ENCODE data around the gene DOHH.
A peak's percentile ranks its signal among the peaks of the same experiment; 100 is the strongest.
"Not testable (repeated sequence)": the region's sequence is repeated elsewhere in the genome, so short reads cannot be mapped to it uniquely, and the experiment has no call there.

DOHH gene

DNA sequence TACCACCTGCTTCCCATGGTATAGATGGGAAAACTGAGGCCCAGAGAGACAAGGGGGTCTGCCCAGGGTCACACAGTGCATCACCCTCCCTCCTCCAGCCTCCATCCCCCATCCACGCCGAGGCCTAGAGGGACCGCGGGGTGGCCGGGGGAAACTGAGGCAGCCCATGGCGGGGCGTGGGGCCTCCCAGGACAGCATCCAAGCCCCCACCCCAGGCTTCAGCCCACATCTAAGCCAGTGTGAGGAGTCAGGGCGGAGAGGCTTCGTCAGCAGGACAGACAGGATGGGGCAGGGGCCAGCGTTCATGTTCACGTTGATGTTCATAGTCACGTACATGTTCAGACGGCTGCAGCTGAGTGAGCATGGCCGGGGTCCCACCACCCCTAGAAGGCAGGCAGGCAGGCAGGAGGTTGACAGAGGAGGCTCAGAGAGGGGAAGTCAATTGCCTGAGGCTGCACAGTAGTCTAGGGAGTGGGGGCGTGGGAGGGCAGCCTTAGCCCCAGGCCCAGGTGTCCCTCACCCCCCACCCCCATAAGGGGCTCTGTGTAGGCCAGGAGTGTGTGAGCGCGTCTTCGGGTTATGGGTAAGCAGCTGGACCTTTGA lies 43.4 kb downstream of the DOHH start:
- no peak for DNase-seq

DNA sequence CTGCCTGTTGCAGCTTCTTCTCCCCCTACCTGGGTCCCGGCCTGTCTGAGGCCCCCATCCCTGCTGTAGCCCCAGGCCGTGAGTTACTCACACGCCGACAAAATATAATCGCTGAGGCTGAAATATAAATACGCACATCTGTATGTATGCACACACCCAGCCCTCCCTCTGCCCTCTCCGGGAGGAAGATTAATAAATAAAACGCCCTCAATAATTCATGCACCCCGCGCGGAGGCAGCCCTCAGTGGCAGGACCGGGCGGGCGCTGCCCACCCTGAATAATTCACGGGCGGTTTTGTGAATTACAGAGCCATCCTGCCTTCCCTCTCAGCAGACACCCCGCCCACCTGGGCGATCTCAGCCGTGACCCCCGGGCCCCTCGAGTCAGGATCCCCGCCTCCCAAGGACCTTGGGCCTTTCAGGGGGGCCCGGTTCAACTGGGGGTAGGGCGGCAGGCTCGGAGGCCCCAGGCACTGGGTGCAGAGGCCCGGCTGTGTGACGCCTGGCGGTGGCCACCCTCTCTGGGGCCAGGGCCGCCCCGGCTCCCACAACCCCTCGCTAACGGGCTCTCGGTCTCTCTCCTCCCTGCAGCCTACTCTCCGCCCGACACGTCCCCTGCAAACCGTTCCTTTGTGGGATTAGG lies 44.4 kb downstream of the DOHH start:
- DNase-seq, result no peak

DNA sequence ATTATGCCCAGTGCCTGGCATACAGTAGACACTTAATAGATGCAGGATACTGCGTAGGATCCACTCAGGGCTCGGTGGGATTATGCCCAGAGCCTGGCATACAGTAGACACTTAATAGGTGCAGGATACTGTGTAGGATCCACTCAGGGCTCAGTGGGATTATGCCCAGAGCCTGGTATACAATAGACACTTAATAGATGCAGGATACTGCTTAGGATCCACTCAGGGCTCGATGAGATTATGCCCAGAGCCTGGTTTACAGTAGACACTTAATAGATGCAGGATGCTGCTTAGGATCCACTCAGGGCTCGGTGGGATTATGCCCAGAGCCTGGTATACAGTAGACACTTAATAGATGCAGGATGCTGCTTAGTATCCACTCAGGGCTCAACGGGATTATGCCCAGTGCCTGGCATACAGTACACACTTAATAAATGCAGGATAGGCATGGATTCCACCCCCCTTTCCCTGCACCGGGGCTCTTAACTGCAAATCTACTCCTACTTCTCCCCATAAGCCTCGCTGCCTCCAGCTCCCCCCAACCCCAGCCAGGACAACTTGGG lies 45.0 kb downstream of the DOHH start:
- no peak for DNase-seq

DNA sequence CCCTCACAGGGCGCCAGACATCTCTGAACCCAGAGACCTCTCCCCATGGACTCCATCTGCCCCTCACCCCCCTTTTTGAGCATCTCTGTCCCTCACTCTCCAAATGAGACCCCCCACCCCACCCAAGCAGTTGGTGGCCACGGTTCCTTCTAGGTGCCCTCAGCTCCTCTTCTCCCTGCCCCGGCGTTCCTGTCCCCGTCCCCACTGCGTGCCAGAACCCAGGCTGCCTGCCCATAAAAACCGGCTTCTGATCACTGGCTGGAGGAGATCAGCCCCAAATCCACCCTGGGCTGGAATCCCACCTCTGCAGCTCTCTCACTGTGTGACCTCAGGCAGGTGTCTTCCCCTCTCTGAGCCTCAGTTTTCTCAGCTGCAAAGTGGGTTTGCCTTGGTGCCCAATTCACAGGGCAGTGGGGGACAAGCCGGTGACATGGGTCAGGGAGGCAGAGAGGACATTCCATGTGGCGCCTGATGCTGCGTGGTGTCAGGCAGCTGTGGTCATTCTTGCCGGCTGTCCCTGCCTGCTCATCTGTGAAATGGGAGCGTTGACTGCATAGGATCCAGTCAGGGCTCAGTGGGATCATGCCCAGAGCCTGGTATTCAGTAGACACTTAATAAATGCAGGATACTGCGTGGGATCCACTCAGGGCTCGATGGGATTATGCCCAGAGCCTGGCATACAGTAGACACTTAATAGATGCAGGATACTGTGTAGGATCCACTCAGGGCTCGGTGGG lies 45.6 kb downstream of the DOHH start:
- DNase-seq, result no peak

GRCh38 chr19:3453840-3454239 lies 46.6 kb downstream of the DOHH start:
- DNase-seq, result no peak

GRCh38 chr19:3452942-3453214 lies 47.6 kb downstream of the DOHH start:
- not testable (repeated sequence) for DNase-seq

DNA sequence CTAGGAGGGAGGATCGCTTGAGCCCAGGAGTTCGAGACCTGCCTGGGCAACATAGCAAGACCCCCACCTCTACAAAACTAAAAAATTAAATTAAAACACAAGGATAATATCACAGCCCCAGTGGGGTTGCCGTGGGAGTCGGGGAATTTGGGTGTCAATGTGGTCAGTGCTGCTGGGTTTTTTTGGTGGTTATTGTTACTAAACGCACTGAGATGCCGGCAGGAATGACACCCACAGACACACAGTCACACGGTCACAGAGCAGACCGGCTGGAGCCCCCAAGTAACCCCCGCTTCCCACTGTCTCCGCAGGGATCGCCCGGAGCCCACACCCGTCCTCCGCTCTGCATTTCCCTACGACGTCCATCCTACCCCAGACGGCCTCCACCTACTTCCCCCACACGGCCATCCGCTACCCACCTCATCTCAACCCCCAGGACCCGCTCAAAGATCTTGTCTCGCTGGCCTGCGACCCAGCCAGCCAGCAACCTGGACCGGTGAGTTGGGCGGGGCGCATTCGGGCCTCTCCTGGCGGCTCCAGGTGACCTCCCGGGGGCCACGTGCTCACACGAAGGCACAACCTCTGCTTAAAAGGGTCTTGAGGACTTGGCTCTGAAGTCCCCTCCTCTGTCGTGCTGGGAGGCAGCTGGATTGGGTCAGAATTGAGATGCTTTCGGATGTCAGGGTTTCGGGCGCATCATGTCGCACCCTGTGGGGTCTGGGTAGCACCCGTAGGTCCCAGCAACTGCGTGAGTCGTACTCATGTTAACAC lies 48.1 kb downstream of the DOHH start:
- no peak for DNase-seq

DNA sequence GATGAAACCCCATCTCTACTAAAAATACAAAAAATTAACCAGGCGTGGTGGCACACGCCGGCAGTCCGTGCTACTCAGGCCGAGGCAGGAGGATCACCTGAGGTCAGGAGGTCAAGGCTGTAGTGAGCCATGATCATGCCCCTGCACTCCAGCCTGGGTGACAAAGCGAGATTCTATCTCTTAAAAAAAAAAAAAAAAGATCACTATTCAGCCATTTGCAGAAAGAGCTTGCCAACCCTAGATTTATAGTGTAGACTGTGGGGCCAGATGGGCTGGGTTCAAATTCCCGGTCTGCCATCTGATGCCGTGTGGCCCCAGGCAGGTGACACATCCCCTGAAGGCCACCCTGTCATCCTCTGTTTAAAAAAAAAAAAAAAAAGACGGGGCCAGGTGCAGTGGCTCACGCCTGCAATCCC lies 49.0 kb downstream of the DOHH start:
- no peak for DNase-seq

DNA sequence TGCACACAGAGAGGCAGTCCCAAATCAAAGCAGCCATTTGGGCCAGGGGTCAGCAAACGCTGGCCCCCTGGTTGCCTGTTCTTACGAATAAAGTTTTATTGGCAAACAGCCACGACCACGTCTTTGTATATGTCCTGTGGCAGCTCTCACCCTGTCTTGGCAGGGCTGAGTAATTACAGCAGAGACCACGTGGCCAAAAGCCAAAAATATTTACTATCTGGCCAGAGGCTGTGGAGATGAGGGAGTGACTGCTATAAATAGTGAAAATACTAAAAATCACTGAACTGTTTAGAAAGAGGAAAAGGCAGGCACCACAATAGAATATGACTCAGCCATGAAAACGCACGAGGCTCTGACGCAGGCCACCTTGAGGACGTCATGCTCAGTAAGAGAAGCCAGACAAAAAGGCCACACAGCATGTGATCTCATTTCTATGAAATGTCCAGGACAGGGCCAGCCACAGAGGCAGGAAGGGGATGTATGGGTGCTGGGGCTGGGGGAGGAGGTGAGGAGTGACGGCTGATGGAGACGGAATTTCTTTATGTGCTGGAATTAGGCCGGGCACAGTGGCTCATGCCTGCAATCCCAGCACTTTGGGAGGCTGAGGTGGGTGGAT lies 49.6 kb downstream of the DOHH start:
- peak; percentile 97 for DNase-seq

DNA sequence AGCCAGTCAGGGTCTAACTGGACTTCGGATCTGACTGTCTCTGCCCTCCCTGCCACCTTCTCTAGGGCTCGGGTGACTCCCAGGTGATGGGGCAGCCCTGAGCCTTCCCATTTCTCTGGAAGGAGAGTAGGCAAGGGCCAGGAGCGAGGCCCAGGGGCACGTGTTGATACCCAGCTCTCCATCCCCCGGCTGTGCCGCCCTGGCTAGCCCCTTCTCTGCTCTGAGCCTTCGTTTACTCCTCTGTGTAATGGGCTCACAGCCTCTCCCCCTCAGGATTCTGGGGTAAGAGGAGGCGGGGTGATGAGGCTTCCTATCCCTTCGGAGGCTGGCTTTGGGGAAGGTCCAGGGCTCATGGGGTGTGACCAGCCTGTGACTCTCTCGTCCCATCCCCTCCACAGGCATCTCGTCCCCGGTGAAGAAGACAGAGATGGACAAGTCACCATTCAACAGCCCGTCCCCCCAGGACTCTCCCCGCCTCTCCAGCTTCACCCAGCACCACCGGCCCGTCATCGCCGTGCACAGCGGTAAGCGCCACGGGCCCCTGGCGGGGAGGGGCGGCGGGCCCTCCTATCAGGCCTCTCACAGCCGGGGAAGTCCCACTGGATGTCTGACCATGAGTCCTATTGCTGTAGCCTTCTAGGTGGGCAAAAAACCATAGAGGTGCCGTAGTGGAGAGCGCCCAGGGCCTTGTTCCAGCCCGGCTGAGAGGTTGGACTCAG lies 51.7 kb downstream of the DOHH start:
- no peak for DNase-seq

DNA sequence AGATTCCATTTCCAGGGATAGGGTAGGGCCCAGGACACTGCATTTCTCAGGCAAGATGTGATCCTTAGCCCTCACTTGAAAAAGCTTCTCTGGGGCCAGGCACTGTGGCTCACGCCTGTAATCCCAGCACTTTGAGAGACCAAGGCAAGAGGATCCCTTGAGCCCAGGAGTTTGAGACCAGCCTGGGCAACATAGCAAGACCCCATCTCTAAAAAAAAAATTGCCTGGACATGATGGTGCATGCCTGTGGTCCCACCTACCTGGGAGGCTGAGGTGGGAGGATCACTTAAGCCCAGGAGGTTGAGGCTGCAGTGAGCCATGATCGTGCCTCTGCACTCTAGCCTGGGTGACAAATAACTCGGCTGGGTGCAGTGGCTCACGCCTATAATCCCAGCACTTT lies 53.8 kb downstream of the DOHH start:
- DNase-seq, result not testable (repeated sequence)

GRCh38 chr19:3444695-3445234 lies 55.7 kb downstream of the DOHH start:
- DNase-seq, result no peak

DNA sequence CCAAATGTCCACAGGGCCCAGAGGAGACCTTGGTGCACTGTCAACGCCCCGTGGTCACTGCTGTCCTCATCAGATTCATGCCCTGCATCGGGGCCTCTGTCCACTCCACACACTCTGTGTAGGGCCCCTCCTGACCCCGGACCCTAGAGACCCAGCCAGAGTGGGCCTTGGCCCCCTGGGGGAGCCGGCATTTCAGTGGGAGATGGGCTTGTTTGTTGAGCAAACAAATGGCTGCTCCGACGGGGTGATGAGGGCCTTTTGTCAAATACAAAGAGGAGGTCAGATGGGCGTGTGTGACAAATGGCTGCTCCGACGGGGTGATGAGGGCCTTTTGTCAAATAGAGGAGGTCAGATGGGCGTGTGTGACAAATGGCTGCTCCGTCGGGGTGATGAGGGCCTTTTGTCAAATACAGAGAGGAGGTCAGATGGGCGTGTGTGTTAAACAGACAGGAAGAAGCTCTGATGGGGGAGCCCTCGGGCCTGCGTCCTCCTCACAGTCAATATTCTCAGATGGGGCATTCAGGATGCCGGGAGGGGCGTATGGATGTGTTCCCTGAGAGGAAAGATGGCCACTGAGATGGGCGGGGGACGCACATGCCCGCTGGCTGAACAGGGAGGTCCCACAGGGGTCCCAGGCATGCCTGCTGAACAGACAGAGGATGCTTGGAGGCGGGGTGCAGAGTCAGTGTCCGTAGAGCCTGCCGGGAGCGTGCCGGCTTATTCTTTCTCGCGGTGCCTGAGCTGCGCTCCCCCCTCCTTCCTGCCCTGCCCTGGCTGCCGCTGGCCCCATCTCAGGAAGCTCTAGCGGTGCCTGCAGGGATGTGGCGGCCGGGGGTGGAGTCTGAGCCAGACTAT lies 56.4 kb downstream of the DOHH start:
- no peak for DNase-seq

GRCh38 chr19:3442487-3443071 lies 57.9 kb downstream of the DOHH start:
- DNase-seq, result no peak

- no peak for DNase-seq
Measured at GRCh38 chr19:3441986-3442329, 58.5 kb downstream of the DOHH start.

DNA sequence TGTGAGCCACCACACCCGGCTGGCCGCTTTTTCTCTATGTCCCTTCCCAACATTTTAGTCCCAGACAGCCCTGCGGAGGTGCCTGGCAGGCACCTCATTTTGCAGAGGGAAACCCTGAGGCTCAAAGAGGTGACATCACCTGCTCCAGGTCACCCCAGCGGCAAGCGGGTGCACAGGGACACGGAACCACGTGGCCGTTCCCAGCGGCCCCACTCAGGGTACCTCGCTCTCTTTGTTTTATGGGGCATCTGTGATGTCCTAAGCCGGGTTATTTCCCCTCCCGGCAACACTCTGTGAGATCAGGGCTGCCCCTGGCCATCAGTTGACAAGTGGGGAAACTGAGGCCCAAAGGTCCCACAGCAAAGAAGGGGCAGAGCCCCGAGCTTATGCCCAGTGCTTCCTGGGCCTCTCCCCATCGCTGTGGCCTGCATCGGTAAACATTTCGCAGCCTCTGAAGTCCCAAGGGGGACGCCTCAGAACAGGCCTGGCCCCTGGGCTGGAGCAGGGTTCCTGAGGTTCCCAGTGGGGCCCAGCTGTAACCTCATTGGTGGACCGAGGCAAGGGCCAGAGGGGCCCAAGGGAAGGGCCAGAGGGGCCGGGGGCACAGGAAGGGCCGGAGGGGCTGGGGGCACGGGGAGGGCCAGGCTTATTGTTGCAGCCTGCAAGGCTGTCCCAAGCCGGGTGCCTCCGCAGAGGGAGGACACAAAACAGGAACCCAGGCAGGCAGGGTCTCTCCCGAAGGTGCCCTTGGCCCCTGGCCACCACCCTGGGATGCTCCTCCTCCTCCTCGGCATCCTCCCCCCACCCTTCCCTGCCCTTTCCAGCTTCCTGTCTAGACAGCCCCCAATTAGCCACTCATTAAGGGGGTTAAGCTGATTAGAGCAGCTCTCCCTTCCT lies 59.1 kb downstream of the DOHH start:
- DNase-seq, result no peak
